C4-2B (cell line): Measurements from ENCODE around the gene FARP2.

Source experiments
- ZFX ChIP-seq: fragments of 450-650 bp; IDR thresholded peaks from 2 replicates; pipeline ENCODE4 v1.6.1; 2017
- TF ChIP-seq, protein P1 (sequence below): fragments of 450-650 bp; conservative IDR thresholded peaks from 2 replicates; pipeline ENCODE4 v1.5.1; 2017; ENCODE audit warnings: mild to moderate bottlenecking

- TF ChIP-seq ZFX: no peak
- TF ChIP-seq, protein P1, sequence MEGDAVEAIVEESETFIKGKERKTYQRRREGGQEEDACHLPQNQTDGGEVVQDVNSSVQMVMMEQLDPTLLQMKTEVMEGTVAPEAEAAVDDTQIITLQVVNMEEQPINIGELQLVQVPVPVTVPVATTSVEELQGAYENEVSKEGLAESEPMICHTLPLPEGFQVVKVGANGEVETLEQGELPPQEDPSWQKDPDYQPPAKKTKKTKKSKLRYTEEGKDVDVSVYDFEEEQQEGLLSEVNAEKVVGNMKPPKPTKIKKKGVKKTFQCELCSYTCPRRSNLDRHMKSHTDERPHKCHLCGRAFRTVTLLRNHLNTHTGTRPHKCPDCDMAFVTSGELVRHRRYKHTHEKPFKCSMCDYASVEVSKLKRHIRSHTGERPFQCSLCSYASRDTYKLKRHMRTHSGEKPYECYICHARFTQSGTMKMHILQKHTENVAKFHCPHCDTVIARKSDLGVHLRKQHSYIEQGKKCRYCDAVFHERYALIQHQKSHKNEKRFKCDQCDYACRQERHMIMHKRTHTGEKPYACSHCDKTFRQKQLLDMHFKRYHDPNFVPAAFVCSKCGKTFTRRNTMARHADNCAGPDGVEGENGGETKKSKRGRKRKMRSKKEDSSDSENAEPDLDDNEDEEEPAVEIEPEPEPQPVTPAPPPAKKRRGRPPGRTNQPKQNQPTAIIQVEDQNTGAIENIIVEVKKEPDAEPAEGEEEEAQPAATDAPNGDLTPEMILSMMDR: no peak
Measured at GRCh38 chr2:241308832-241309500, 47.1 kb upstream of the FARP2 start.
